Measurements from ENCODE around the gene ASPG. TPM values are rescaled to one million over a fixed set of nuclear protein-coding genes. Genes with fewer than 3 reads are reported as not detected.
A peak's percentile ranks its signal among the peaks of the same experiment; 100 is the strongest.

ASPG gene
- not detected in 2 replicates for total RNA-seq (2014; rRNA removed; shearing (Covaris generic))

DNA sequence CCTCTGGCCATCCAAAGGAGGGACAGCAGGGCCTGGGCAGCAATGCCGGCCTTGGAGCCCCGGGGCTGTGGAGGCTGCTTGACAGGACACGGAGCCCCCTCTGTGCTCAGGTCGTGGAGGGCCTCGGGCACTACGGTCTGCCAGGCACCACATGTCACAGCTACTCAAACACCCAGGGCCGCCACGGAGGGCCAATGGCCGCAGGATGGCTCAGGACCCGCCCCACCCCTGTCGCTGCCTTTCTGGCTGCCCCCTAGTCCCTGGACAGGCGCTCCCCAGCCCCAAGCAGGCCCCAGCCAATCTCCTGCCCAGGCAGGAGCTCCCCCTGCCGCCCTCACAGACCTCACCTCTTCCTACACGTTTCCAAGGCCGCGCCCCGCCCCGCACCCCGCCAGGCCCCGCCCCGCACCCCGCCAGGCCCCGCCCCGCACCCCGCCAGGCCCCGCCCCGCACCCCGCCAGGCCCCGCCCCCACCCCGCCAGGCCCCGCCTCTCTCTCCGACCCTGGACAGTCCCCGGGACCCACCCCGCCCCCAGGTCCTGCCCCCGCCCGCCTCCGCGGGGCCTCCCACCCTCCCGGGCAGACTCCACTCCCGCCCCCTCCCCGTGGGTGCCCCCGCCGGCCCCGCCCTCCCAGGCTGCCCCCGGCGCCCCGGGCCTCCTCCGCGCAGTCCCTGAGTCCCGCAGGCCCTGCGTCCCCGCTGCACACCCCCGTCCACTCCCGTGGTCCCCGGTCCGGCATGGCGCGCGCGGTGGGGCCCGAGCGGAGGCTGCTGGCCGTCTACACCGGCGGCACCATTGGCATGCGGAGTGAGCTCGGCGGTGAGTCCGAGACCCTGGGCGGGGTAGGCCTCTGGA lies at the start of gene ASPG:
ASPG (plus strand) TSS at position 669 of the 857 bp plus-strand sequence; CDS start at position 740, 71 bp downstream.
- DNase-seq (ENCODE audit: low spot score), result no peak

DNA sequence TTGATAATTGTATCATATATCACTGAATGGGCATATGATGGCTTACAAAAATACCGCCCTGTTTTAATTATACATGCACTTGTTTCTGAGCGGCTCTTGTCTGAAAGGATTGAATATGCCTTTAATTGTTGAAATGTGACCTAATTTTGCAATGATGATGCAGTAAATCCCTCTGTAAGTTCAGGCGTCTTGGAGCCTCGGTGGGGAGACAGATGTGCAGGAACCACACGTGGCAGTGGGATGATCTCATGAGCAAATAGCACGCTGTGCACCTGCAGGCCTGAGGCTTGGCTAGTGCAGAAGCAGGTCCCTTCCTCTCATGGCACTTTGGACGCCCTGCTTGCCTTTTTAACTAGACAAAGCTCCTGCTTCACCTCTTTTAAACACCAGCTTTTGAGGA lies 49.3 kb upstream of the ASPG start:
- in situ Hi-C loops (cut with HindIII; ENCODE audit: low sequenced_read_pairs), result loop anchor here (25.0 kb wide), 2 partner anchors 99 to 224 kb away; partner anchors contain the start of genes RD3L and TDRD9

More for the DNA sequence above, at the start of gene ASPG:
- in situ Hi-C loops (cut with HindIII; ENCODE audit: low sequenced_read_pairs), result no loop called here

DNA sequence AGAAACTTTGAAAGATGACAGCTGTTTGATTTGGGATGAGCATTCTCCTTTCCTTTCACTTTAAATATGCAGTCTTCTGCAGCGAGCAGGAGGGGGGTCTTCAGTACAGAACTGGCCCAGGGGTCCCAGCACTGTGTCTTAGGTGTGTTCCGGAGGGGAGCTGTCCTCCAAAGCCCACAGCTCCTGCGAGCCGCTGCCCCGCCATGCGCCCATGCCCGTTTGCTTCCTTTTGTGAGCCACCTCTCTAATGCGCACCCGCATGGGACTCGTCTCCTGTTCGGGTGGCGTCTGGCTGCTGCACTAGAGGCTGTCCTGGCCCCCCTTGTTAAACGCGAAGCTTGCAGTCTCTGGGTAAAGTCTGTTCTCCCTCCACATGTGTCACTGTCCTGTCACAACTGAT lies 48.4 kb upstream of the ASPG start:
- in situ Hi-C loops (cut with HindIII; ENCODE audit: low sequenced_read_pairs), result loop anchor here (25.0 kb wide), 2 partner anchors 100 to 225 kb away; partner anchors contain the start of genes RD3L and TDRD9

More for the DNA sequence above, 49.3 kb upstream of the ASPG start:
- no peak for DNase-seq (ENCODE audit: low spot score)

DNA sequence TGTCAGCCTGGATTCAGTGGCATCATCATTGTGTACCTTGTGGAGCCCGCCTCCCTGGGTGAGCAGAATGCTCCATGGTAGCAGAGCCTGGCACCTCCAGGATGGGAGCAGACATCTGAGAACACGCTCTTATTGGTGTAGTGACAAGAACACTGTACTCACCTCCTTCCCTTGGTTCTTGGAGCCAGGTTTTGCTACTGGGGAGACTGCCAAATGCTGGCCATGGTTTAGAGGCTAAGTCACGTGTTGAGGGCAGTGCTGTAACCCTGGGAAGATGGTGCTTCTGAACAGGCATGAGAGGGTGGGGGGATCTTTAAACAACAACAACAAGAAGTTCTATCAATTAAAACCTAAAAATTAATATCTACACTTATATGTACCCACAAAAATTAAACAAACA lies 47.6 kb upstream of the ASPG start:
- in situ Hi-C loops (cut with HindIII; ENCODE audit: low sequenced_read_pairs), result loop anchor here (25.0 kb wide), 2 partner anchors 101 to 226 kb away; partner anchors contain the start of genes RD3L and TDRD9
- DNase-seq (ENCODE audit: low spot score), result peak; percentile 16

More for the DNA sequence above, 48.4 kb upstream of the ASPG start:
- no peak for DNase-seq (ENCODE audit: low spot score)

DNA sequence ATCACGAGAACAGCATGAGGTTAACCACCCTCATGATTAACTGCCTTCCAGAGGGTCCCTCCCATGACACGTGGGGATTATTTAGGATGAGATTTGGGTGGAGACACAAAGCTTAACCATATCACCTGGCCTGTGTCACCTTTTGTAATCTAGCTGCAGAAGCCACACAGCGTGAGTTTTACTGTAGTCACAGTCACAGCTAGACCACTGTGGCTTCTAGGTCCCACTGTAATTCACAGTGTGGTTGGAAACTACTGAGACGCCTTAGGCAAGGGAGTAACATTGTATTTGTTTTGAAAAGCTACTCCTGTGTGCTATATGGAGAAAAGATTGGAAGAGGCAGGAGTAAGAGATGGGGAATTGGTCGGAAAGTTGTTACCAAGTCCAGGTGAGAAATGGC lies 46.3 kb upstream of the ASPG start:
- in situ Hi-C loops (cut with HindIII; ENCODE audit: low sequenced_read_pairs), result loop anchor here (25.0 kb wide), 2 partner anchors 102 to 227 kb away; partner anchors contain the start of genes RD3L and TDRD9
- DNase-seq (ENCODE audit: low spot score), result no peak

DNA sequence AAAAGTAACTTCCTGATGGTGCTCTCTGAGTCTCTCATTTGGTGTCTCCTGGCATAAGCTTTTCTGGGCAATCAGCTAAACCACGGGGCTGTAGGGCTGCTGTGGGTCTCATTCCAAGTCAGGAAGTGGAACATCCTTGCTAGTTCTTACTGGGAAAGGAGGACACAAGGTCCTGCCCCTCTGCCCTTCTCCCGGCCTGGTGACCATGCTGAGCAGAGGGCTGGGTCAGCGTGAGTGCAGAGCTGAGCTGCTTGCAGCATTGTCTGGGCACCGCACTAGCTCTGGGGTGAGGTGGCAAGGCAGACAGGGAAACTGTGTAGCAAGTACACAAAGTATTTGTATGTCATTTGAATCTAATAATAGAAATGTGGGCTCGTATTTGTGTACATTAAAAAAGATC lies 45.0 kb upstream of the ASPG start:
- DNase-seq (ENCODE audit: low spot score), result no peak
- in situ Hi-C loops (cut with HindIII; ENCODE audit: low sequenced_read_pairs), result loop anchor here (25.0 kb wide), 2 partner anchors 103 to 228 kb away; partner anchors contain the start of genes RD3L and TDRD9

DNA sequence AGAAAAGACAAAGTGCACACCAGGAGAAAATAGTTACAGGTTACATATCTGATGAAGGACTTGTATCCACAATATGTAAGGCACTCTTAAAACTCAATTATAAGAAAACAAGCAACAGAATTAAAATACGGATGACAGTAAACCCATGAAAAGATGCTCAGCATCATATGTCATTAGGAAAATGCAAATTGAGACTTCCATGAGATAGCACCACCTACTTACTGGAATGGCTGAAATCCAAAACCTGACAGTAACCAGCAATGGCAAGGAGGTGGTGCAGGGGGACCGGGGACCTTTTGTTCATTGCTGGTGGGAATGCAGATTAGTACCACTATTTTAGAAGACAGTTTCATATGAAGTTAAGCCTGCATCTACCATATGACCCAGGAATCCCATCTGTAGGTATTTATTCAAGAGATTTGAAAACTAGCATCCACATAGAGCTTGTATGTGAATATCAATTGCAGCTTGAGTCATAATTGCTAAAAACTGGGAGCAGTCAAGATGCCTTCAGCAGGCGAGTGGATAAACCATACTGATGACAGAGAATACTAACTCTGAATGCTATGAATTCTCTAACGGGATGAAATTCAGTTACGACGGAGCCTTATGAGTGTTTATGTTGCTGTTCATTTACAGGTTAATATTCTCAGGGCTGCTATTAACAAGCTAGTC lies 43.9 kb upstream of the ASPG start:
- in situ Hi-C loops (cut with HindIII; ENCODE audit: low sequenced_read_pairs), result loop anchor here (25.0 kb wide), 2 partner anchors 104 to 229 kb away; partner anchors contain the start of genes RD3L and TDRD9
- DNase-seq (ENCODE audit: low spot score), result no peak

DNA sequence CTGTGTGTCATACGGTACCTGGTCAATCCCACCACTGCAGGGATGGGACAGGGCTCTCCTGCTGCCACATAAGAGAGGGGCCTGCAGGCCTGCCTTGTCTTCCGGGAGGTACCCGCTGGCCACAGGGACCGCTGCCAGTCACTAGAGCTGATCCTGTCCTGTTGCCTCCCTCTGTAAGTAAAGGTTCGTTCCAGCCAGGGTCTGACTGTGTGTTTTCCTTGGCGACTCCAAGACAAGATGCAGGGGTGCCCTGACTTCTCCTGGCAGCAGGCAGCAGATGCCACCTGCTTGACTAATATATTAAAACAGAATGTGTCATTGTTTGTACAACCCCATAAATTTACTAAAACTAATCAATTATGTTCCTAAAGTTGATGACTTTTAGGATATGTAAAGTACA lies 41.5 kb upstream of the ASPG start:
- DNase-seq (ENCODE audit: low spot score), result no peak
- in situ Hi-C loops (cut with HindIII; ENCODE audit: low sequenced_read_pairs), result loop anchor here (25.0 kb wide), 2 partner anchors 107 to 232 kb away; partner anchors contain the start of genes RD3L and TDRD9

DNA sequence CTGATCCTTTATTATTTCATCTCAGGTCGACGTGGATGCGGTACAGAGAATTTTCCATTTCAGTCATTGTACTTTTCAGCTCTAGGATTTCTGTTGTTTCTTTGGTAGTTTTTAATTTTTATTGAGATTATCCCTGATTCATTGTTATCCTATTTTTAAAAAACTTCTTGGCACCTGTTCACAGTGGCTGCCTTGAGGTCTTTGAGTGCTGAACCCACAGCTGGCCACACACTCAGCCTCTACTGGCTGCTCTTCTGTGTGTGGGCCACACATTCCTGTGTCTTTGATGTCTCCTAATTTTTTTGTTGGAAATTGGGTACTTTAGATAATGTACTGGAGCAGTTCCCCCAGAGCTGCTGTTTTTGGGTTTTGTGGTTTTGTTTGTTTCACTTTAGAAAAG lies 37.7 kb upstream of the ASPG start:
- DNase-seq (ENCODE audit: low spot score), result no peak
- in situ Hi-C loops (cut with HindIII; ENCODE audit: low sequenced_read_pairs), result loop anchor here (25.0 kb wide), 2 partner anchors 110 to 235 kb away; partner anchors contain the start of genes RD3L and TDRD9

DNA sequence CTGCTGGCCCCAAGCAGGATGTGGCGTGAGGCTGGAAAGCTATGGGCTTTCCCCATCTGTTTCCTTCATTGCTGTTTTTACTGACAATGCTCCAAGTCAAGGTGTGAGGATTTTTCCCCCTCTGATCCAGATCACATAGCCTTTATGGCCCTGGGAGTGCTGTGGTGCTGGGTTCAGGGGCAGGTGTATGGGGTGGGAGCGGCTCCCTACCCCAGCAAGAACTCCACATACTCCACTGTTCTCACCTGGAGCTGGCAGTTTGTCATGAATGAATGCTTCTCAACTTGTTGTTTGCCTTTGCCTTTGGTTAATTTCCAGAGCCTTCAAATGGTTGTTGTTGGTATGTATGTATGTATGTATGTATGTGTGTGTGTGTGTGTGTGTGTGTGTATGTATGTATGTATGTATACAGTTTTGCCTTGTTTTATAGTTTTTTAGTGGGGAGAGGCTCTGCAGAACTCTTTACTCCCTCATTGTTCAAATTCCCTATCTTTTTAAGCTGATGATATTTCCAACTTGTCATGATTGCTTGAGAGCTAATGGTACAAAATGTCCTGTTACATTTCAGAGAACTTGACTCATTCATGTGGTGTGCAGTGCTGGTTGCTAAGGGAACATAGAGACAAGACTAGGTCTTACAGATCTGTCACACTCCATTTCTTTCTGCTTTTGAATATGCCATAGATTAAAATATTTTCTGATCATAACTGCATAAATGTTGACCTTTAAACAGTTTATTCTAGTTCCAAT lies 36.6 kb upstream of the ASPG start:
- in situ Hi-C loops (cut with HindIII; ENCODE audit: low sequenced_read_pairs), result loop anchor here (25.0 kb wide), 2 partner anchors 112 to 237 kb away; partner anchors contain the start of genes RD3L and TDRD9
- DNase-seq (ENCODE audit: low spot score), result no peak

DNA sequence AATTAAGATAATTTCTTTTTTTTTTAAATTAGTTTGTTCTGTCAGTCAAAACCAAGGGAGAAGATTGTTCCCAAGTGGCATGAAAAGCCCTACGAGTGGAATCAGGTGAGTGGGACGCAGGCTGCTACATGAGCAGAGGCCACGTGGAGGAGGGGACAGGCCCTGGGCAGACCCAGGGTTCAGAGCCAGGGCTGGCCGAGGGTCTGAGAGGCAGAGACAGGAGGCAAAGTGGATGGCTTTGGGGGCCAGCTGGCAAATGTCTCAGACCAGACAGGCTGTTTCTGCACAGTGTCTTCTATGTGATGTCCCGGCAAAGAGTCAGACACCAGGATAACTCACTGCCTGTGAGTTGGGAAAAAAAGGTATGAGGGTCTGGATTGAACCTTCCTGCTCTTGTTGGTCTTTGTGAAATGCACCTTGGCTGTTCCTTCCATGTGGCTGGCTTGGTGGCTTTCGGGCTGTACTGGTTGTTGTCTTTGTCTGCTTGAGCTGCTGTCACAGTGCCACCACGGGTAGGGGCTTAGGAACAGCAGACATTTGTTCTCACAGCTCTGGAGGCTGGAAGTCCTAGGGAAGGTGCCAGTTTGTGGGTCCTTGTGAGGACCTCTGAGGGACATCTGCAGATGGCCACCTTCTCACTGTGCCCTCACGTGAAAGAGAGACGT lies 35.8 kb upstream of the ASPG start:
- DNase-seq (ENCODE audit: low spot score), result no peak
- in situ Hi-C loops (cut with HindIII; ENCODE audit: low sequenced_read_pairs), result loop anchor here (25.0 kb wide), 2 partner anchors 112 to 237 kb away; partner anchors contain the start of genes RD3L and TDRD9

DNA sequence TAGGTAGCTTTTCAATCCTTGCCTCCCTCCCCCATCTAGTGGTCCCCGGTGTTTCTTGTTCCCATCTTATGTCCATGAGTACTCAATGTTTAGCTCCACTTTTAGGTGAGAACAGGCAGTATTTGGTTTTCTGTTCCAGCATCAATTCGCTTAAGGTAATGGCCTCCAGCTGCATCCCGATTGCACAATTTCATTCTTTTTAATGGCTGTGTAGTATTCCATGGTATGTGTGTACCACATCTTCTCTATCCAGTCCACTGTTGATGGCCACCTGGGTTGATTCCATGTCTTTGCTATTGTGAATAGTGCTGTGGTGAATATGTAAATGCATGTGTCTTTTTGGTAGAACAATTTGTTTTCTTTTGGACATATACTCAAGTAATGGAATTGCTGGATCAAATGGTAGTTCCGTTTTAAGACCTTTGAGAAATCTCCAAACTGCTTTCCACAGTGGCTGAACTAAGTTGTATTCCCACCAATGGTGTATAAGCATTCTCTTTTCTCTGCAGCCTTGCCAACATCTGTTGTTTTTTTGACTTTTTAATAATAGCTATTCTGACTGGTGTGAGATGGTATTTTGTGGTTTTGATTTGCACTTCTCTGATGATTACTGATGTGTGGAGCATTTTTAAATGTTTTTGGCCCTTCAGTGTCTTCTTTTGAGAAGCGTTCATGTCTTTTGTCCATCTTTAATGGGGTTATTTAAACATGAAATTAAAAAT lies 34.2 kb upstream of the ASPG start:
- in situ Hi-C loops (cut with HindIII; ENCODE audit: low sequenced_read_pairs), result no loop called here
- no peak for DNase-seq (ENCODE audit: low spot score)

DNA sequence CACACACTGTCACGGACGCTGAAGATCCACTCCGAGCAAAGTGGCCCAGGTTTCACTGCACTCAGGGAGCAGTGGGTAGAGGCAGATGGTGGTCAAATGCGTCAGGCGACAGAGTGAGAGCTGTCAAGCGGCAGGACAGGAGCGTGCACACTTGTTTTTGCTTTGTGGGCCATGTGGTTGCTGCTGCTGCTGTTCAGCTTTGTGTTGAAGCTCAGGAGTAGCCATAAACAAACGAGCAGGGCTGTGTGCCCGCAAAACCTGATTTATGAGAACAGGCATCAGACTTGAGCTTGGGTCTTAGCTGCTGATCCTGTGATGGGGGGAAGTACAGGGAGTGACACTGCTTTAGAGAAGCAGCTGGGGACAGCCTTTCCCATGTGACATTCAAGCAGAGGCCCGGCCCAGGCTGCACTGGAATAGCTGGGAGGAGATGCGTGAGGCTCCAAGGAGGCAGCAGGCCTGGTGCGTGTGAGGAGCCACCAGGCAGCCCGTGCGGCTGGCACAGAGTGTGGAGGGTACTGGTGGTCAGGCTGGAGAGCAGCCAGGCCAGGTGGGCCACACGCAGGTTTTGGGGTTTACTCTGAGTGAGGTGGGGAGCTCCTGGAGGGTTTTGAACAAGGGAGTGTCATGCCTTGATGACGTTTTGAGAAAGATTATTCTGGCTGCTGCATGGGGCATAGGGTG lies 31.1 kb upstream of the ASPG start:
- in situ Hi-C loops (cut with HindIII; ENCODE audit: low sequenced_read_pairs), result no loop called here
- DNase-seq (ENCODE audit: low spot score), result no peak

DNA sequence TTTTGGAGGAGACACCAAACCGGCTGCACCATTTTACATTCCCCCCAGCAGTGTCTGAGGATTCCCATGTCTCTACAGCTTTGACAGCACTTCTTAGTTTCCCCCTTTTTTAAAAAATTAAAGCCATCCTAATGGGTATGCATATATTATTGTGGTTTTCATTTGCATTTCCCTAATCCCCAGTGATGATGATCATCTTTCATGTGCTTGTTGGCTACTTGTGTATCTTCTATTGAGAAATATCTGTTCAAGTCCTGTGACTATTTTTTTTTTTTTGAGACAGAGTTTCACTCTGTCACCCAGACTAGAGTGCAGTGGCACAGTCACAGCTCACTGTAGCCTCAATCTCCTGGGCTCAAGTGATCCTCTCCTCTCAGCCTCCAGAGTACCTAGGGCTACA lies 23.2 kb upstream of the ASPG start:
- no peak for DNase-seq (ENCODE audit: low spot score)
- in situ Hi-C loops (cut with HindIII; ENCODE audit: low sequenced_read_pairs), result no loop called here

DNA sequence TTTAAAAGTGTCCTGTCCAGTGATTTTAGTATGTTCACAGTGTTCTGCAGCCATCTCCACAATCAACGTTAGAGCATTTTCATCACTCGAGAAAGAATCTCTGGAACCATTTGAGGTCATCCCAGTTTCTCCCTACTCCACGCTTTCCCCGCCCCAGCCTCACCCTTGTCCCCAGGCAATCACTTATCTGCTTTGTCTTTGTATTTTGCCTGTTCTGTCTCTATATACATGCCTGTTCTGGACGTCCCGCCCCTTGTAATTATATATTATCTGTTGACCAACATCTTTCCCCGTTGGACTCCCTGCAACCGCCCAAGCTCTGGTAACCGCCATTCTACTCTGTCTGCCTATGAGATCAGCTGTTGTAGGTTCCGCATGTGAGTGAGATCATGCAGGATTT lies 21.5 kb upstream of the ASPG start:
- no peak for DNase-seq (ENCODE audit: low spot score)

DNA sequence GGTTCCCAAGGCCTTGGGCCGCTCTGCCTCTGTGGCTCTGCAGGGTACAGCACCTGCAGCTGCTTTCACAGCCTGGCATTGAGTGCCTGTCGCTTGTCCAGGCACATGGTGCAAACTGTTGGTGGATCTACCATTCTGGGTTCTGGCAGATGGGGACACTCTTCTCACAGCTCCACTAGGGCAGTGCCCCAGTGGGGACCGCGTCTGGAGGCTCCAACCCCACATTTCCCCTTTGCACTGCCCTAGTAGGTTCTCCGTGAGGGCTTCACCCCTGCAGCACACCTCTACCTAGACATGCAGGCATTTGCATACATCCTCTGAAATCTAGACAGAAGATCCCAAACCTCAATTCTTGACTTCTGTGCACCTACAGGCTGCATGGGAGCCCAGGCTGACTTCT lies 19.2 kb upstream of the ASPG start:
- in situ Hi-C loops (cut with HindIII; ENCODE audit: low sequenced_read_pairs), result no loop called here
- DNase-seq (ENCODE audit: low spot score), result no peak

More for the DNA sequence above, 21.5 kb upstream of the ASPG start:
- in situ Hi-C loops (cut with HindIII; ENCODE audit: low sequenced_read_pairs), result no loop called here

DNA sequence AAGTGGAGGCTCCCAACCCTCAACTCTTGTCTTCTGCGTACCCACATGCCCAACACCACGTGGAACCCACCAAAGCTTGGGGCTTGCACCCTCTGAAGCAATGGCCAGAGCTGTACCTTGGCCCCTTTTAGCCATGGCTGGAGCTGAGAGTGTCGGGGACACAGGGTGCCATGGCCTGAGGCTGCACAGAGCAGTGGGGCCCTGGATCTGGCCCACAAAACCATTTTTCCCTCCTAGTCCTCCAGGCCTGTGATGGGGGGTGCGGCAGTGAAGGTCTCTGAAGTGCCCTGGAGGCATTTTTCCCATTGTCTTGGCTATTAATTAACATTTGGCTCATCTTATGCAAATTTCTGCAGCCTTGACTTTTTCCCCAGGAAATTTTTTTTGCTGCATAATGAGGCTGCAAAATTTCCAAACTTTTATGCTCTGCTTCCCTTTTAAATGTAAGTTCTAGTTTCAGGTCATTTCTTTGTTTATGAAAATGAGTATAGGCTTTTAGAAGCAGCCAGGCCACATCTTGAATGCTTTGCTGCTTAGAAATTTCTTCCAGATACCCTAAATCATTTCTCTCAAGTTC lies 18.7 kb upstream of the ASPG start:
- in situ Hi-C loops (cut with HindIII; ENCODE audit: low sequenced_read_pairs), result no loop called here
- no peak for DNase-seq (ENCODE audit: low spot score)
